Uterus (tissue), 4 donors: ENCODE measurements around the gene NOS1. TPM values are rescaled to one million over a fixed set of nuclear protein-coding genes. Genes with fewer than 3 reads are reported as not detected.

Experiments used
- DNase-seq, 2 donors: peaks; one replicate each; pipeline ENCODE4 v3.0.0-alpha.2; 2019 to 2020
- H3K27ac ChIP-seq, 2 donors: fragments of 200-600 bp; sonication (generic); 1 replicate in 1 of 2; 2 replicates in 1 of 2; pipeline ENCODE4 v1.5.1; 2016 to 2018
- H3K27me3 ChIP-seq, 2 donors: fragments of 200-600 bp; sonication (generic); one replicate each; pipeline ENCODE4 v1.5.1; 2018 to 2019; ENCODE audit warnings: control low read depth in 1 of 2
- H3K36me3 ChIP-seq, 2 donors: fragments of 200-600 bp; sonication (generic); one replicate each; pipeline ENCODE4 v1.5.1; 2019; ENCODE audit warnings: control low read depth in 1 of 2
- H3K4me1 ChIP-seq, 2 donors: fragments of 200-600 bp; sonication (generic); one replicate each; pipeline ENCODE4 v1.5.1; 2018 to 2019; ENCODE audit warnings: control low read depth in 1 of 2
- H3K4me3 ChIP-seq, 2 donors: fragments of 200-600 bp; sonication (generic); 1 replicate in 1 of 2; 2 replicates in 1 of 2; pipeline ENCODE4 v1.5.1; 2018 to 2019; ENCODE audit warnings: mild to moderate bottlenecking in 1 of 2
- H3K9me3 ChIP-seq, 2 donors: fragments of 200-600 bp; sonication (generic); one replicate each; pipeline ENCODE4 v1.5.1; 2019; ENCODE audit warnings: control low read depth in 1 of 2
- POLR2A ChIP-seq, 2 donors: fragments of 450-650 bp; IDR thresholded peaks; one replicate each; pipeline ENCODE4 v1.6.1; 2016; ENCODE audit warnings: antibody characterized with exemption in 2 of 2, mild to moderate bottlenecking in 1 of 2, moderate library complexity in 1 of 2
- intact Hi-C: fragments of 100-400 bp; cut with DNase I; formaldehyde crosslinking; loops from one replicate; pipeline ENCODE4 v1.15.1; 2023; ENCODE audit warnings: low total_unique reads
- total RNA-seq, 4 donors: library from RNA; depleted of rRNA in 3 of 4; stranded (reverse); fragments of >200 nt in 3 of 4; gene quantifications; one replicate each; pipeline versions ENCODE4 v1.1.0 to v1.2.4, GENCODE V29; 2014 to 2023
- TF ChIP-seq, protein P1 (sequence below), 4 experiments: fragments of 200-600 bp in 2 of 4; fragments of 450-650 bp in 2 of 4; sonication (generic) in 2 of 4; IDR thresholded peaks; one replicate each; pipeline ENCODE4 v1.5.1; 2016 to 2019; ENCODE audit warnings: antibody characterized with exemption in 4 of 4, mild to moderate bottlenecking in 2 of 4, moderate library complexity in 1 of 4
- donor health status: DM: yes; HTN: yes; CAD: no.

The NOS1 gene
- total RNA-seq, 4 donors from 2014 or later: 0.59 to 2.2 (median 1.1) TPM; not detected in 1

- no peak for DNase-seq
- TF ChIP-seq, protein P1, sequence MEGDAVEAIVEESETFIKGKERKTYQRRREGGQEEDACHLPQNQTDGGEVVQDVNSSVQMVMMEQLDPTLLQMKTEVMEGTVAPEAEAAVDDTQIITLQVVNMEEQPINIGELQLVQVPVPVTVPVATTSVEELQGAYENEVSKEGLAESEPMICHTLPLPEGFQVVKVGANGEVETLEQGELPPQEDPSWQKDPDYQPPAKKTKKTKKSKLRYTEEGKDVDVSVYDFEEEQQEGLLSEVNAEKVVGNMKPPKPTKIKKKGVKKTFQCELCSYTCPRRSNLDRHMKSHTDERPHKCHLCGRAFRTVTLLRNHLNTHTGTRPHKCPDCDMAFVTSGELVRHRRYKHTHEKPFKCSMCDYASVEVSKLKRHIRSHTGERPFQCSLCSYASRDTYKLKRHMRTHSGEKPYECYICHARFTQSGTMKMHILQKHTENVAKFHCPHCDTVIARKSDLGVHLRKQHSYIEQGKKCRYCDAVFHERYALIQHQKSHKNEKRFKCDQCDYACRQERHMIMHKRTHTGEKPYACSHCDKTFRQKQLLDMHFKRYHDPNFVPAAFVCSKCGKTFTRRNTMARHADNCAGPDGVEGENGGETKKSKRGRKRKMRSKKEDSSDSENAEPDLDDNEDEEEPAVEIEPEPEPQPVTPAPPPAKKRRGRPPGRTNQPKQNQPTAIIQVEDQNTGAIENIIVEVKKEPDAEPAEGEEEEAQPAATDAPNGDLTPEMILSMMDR (IDR thresholded peaks at IDR 0.05): no peak
- no peak for TF ChIP-seq POLR2A (IDR thresholded peaks at IDR 0.05)
- Histone ChIP-seq H3K27ac (no peak overlapping the region), H3K4me1 (no peaks in the 10 kb centered on the region), H3K27me3 (peaks cover 0 to 4% of the 10 kb centered on the region in 2 donors), H3K9me3 (no peaks in the 10 kb centered on the region), H3K4me3 (no peak overlapping the region), H3K36me3 (no peaks in the 10 kb centered on the region)
- intact Hi-C loops: no loop called here
These were observed 32.8 kb downstream of the NOS1 start for GRCh38 chr12:117328556-117329100.

DNA sequence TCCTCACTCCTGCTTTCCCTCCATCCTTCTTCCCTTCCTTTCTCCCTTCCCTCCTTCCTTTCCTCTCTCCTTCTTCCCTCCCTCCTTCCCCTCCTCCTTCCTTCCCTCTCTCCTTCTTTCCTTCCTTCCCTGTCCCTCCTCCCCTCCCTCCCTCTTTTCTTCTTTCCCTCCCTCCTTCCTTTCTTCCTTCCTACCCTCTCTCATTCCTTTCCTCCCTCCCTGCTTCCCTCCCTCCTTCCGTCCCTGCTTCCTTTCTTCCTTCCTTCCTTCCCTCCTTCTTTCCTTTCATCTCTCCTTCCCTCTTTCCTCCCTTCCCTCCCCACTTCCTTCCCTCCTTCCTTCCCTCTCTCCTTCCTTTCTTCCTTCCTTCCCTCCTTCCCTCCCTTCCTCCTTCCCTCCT, 39.0 kb downstream of the NOS1 start:
- H3K36me3 ChIP-seq: no peaks in the 10 kb centered on the region
- no peak for DNase-seq
- intact Hi-C loops: no loop called here
- no peak overlapping the region for H3K4me3 ChIP-seq
- H3K9me3 ChIP-seq: no peaks in the 10 kb centered on the region
- H3K27ac ChIP-seq: no peak overlapping the region
- H3K4me1 ChIP-seq: no peaks in the 10 kb centered on the region
- H3K27me3 ChIP-seq: no peaks in the 10 kb centered on the region
- TF ChIP-seq, protein P1 (IDR thresholded peaks at IDR 0.05): no peak
- no peak for TF ChIP-seq POLR2A (IDR thresholded peaks at IDR 0.05)

- TF ChIP-seq, protein P1 (IDR thresholded peaks at IDR 0.05): no peak
- TF ChIP-seq POLR2A (IDR thresholded peaks at IDR 0.05): no peak
These were observed 39.9 kb downstream of the NOS1 start for GRCh38 chr12:117321572-117321971.

GRCh38 chr12:117318591-117318990, 42.8 kb downstream of the NOS1 start:
- no peak for DNase-seq
- Histone ChIP-seq H3K4me3 (no peak overlapping the region), H3K27me3 (no peaks in the 10 kb centered on the region), H3K27ac (no peak overlapping the region), H3K4me1 (no peaks in the 10 kb centered on the region), H3K9me3 (no peaks in the 10 kb centered on the region), H3K36me3 (no peaks in the 10 kb centered on the region)
- intact Hi-C loops: no loop called here
- no peak for TF ChIP-seq POLR2A (IDR thresholded peaks at IDR 0.05)
- TF ChIP-seq, protein P1 (IDR thresholded peaks at IDR 0.05): no peak

More at GRCh38 chr12:117321572-117321971, 39.9 kb downstream of the NOS1 start:
- no peak overlapping the region for H3K27ac ChIP-seq
- no peaks in the 10 kb centered on the region for H3K36me3 ChIP-seq
- no peaks in the 10 kb centered on the region for H3K9me3 ChIP-seq
- DNase-seq: no peak
- intact Hi-C loops: no loop called here
- H3K4me3 ChIP-seq: no peak overlapping the region
- no peaks in the 10 kb centered on the region for H3K27me3 ChIP-seq
- no peaks in the 10 kb centered on the region for H3K4me1 ChIP-seq

GRCh38 chr12:117316336-117316735, 45.1 kb downstream of the NOS1 start:
- TF ChIP-seq, protein P1 (IDR thresholded peaks at IDR 0.05): no peak
- TF ChIP-seq POLR2A (IDR thresholded peaks at IDR 0.05): no peak
- intact Hi-C loops: no loop called here
- Histone ChIP-seq H3K27me3 (no peaks in the 10 kb centered on the region), H3K4me3 (no peak overlapping the region), H3K27ac (no peak overlapping the region), H3K36me3 (no peaks in the 10 kb centered on the region), H3K4me1 (no peaks in the 10 kb centered on the region), H3K9me3 (no peaks in the 10 kb centered on the region)
- no peak for DNase-seq
